Cardiac muscle cell (in vitro differentiated cells and primary cell): ENCODE results near the gene ITGA11. TPM values are rescaled to one million over a fixed set of nuclear protein-coding genes. Genes with fewer than 3 reads are reported as not detected.

Experiments
- DNase-seq, 2 donors: peaks; one replicate each; pipeline versions ENCODE4 v3.0.0 to v3.0.0-alpha.2; 2010 to 2017; ENCODE audit warnings: low read depth in 1 of 2, low spot score in 1 of 2
- H3K27ac ChIP-seq: fragments of 200-600 bp; sonication (generic); 2 replicates; pipeline ENCODE4 v1.5.1; 2016
- H3K27me3 ChIP-seq: fragments of 200-600 bp; sonication (generic); 2 replicates; pipeline ENCODE4 v1.6.0; 2016; ENCODE audit warnings: control low read depth
- H3K36me3 ChIP-seq: fragments of 200-600 bp; sonication (generic); 2 replicates; pipeline ENCODE4 v1.5.1; 2016; ENCODE audit warnings: control low read depth
- H3K4me1 ChIP-seq: fragments of 200-600 bp; sonication (generic); 2 replicates; pipeline ENCODE4 v1.8.1; 2017; ENCODE audit warnings: low read depth, mild to moderate bottlenecking, mixed run types
- H3K4me3 ChIP-seq: fragments of 200-600 bp; sonication (generic); 2 replicates; pipeline ENCODE4 v1.5.1; 2016; ENCODE audit warnings: mild to moderate bottlenecking
- H3K9me3 ChIP-seq: fragments of 200-600 bp; sonication (generic); 2 replicates; pipeline ENCODE4 v1.5.1; 2017; ENCODE audit warnings: low read depth, mild to moderate bottlenecking, control low read depth
- CTCF ChIP-seq: IDR thresholded peaks from 2 replicates; pipeline ENCODE4 v1.5.1; 2012; ENCODE audit warnings: low read depth, mild to moderate bottlenecking, low read length
- polyA plus RNA-seq: library from polyadenylated mRNA; unstranded; fragments of >200 nt; fragmentation: Nextera tagmentation; extraction: Ambion mirVana; gene quantifications from 2 replicates; pipeline ENCODE4 v1.2.1, GENCODE V29; 2016
- total RNA-seq: library from RNA; depleted of rRNA; stranded (reverse); fragments of >200 nt; gene quantifications from 2 replicates; pipeline ENCODE4 v1.2.3, GENCODE V29; 2016

The ITGA11 gene
- total and polyA plus RNA-seq, 2 experiments from 2014 or later = 0.12 to 1.2 TPM

- H3K36me3 ChIP-seq = peaks cover 23% of the 10 kb centered on the region
Observed at GRCh38 chr15:68289621-68290352, 142.2 kb downstream of the ITGA11 start.

GRCh38 chr15:68289057-68289456 is 142.9 kb downstream of the ITGA11 start:
- Histone ChIP-seq H3K4me1 (no peaks in the 10 kb centered on the region), H3K27ac (peak overlapping the region; percentile 22), H3K9me3 (no peaks in the 10 kb centered on the region), H3K4me3 (no peak overlapping the region), H3K27me3 (no peaks in the 10 kb centered on the region), H3K36me3 (peaks cover 28% of the 10 kb centered on the region)
- TF ChIP-seq CTCF = no peak
- no peak for DNase-seq

More at GRCh38 chr15:68289621-68290352, 142.2 kb downstream of the ITGA11 start:
- peak overlapping the region; percentile 22 for H3K27ac ChIP-seq
- DNase-seq = no peak
- no peaks in the 10 kb centered on the region for H3K27me3 ChIP-seq
- TF ChIP-seq CTCF = no peak
- H3K4me1 ChIP-seq = no peaks in the 10 kb centered on the region
- no peaks in the 10 kb centered on the region for H3K9me3 ChIP-seq
- H3K4me3 ChIP-seq = no peak overlapping the region

GRCh38 chr15:68286256-68286655 is 145.7 kb downstream of the ITGA11 start:
- Histone ChIP-seq H3K4me1 (peaks cover 19% of the 10 kb centered on the region), H3K36me3 (peaks cover 23% of the 10 kb centered on the region), H3K27ac (no peak overlapping the region), H3K27me3 (no peaks in the 10 kb centered on the region), H3K9me3 (no peaks in the 10 kb centered on the region), H3K4me3 (no peak overlapping the region)
- DNase-seq = no peak
- TF ChIP-seq CTCF = no peak

- H3K9me3 ChIP-seq = no peaks in the 10 kb centered on the region
- peaks cover 27% of the 10 kb centered on the region for H3K4me1 ChIP-seq
- H3K36me3 ChIP-seq = peaks cover 15% of the 10 kb centered on the region
- TF ChIP-seq CTCF = no peak
- H3K4me3 ChIP-seq = no peak overlapping the region
- no peak for DNase-seq
- no peak overlapping the region for H3K27ac ChIP-seq
- no peaks in the 10 kb centered on the region for H3K27me3 ChIP-seq
Observed at GRCh38 chr15:68285259-68285980, 146.5 kb downstream of the ITGA11 start.

- Histone ChIP-seq H3K36me3 (peaks cover 12% of the 10 kb centered on the region), H3K27ac (no peak overlapping the region), H3K4me1 (peaks cover 34% of the 10 kb centered on the region), H3K4me3 (no peak overlapping the region), H3K27me3 (no peaks in the 10 kb centered on the region), H3K9me3 (no peaks in the 10 kb centered on the region)
- no peak for DNase-seq
- TF ChIP-seq CTCF = no peak
Observed at GRCh38 chr15:68284616-68285258, 147.2 kb downstream of the ITGA11 start.
